GM21825 (cell line): Measurements from ENCODE around the gene OR1L6.

Experiments
- ATAC-seq: cut with Tn5 transposase; IDR thresholded peaks from one replicate; pipeline ENCODE4 v1.9.1; 2021; ENCODE audit warnings: mild to moderate bottlenecking, moderate library complexity; ENCODE audit not compliant: unreplicated experiment

OR1L6 gene

GRCh38 chr9:122742003-122742402, at the start of gene OR1L6:
Gene OR1L6 (plus strand): TSS chr9:122742303. CDS start chr9:122749848, 7,545 bp downstream.
- ATAC-seq: no peak

GRCh38 chr9:122695696-122696095, 46.4 kb upstream of the OR1L6 start:
- ATAC-seq: no peak

- no peak for ATAC-seq
Measured at GRCh38 chr9:122718038-122718437, 24.1 kb upstream of the OR1L6 start.

GRCh38 chr9:122719218-122719617, 22.9 kb upstream of the OR1L6 start:
- ATAC-seq: no peak

- ATAC-seq: no peak
Measured at GRCh38 chr9:122723690-122724089, 18.4 kb upstream of the OR1L6 start, which contains the start of gene OR1L4. Gene OR1L4 (plus strand): TSS chr9:122723990. CDS start chr9:122723990, 0 bp downstream.

DNA sequence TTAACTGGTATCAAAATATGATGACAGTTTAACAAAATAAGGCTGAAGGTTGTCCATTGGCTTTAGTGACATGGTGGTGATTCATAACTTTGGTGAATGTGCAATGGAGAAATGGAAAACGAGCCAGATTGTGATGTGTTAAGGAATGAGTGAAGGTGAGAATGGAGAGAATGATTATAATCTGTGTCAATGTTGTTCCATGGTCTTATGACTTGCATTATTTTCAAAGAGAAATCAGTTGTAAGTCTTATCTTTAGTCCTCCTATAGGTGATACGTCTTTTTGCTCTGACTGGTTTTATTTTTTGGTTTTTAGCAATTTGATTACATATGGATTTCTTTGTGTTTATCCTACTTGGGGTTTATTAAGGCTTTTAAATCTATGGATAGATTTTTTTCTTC, 12.7 kb downstream of the OR1L6 start:
- ATAC-seq: no peak

- ATAC-seq: no peak
Measured at GRCh38 chr9:122767817-122768216, 25.7 kb downstream of the OR1L6 start.

DNA sequence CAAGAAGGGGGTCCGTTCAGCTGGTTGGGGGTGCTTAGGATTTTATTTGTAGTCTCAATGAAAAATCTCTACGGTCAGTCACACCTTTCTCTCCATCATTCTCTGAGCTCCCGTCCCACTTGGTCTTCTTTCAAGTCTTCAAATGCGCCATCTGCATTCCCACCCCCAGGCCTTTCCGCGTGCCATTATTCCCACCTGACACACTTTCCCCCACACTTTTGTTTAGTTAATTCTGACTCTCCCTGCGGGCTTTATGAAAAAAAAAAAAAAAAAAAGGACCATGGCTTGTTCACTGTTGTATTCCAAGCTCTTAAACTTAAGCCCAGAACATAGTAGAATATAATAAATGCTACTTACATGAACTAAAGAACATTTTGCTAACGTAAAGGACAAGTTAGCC, 34.9 kb downstream of the OR1L6 start:
- ATAC-seq: no peak

DNA sequence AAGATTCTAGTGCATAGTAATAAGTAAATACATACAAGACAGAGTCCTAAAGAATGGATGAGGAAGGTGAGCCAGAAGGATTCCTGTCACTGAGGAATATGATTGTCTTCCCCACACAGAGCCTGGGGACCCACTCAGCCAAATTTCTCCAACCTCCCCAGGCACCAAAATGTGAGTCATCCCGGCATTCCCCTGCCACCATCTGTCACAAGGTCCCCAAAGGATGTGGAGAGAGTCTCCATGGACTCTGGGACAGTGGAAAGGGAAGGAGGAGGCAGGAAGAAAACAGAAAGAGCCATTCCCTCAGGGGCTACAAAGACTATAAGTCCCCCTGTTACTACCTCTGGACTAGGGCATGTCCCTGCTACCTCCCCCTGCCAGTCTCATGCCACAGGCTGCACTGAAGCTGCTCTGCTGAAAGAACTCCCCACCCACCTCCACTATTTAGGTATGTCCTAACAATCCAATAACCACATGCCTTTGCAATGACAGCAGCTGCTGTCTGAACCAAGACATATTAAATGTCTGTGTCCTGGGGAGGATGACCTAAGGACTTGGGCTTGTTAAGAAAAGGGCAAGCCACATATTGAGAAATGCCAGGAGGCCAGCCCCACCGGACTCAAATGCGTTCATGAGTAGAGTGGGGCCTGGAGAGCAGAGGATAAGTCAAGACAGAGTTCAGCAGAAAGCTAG, 36.0 kb downstream of the OR1L6 start:
- ATAC-seq: no peak

GRCh38 chr9:122779181-122779580, 37.1 kb downstream of the OR1L6 start:
- no peak for ATAC-seq

- no peak for ATAC-seq
Measured at GRCh38 chr9:122780026-122780425, 37.9 kb downstream of the OR1L6 start.

- ATAC-seq: no peak
Measured at GRCh38 chr9:122781671-122782070, 39.6 kb downstream of the OR1L6 start.

DNA sequence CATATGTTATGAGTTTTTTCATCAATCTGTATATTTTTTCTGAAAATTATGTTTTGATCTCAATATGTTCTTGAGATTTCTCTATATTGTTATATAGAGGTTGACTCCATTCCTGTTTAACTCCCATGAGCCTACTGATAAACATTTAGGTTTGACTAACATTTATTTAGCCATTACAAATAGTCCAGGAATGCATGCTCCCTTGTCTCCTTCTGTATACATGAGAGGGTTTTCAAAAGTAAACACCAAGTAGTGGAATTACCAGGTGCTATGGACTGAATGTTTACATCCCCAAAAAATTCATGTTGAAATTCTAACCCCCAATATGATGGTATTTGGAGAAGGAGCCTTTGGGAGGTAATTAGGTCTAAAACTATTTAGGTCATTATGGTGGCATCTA, 43.2 kb downstream of the OR1L6 start:
- no peak for ATAC-seq

- no peak for ATAC-seq
Measured at GRCh38 chr9:122786338-122786737, 44.2 kb downstream of the OR1L6 start.

DNA sequence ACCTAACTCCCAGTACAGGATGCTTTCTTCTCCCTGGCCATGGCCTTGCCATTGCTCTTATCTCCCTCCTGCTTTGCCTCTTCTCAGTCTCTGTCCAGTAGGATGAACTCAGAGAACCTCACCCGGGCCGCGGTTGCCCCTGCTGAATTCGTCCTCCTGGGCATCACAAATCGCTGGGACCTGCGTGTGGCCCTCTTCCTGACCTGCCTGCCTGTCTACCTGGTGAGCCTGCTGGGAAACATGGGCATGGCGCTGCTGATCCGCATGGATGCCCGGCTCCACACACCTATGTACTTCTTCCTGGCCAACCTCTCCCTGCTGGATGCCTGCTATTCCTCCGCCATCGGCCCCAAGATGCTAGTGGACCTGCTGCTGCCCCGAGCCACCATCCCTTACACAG, 46.7 kb downstream of the OR1L6 start, which contains the start of gene OR5C1:
Gene OR5C1 (plus strand): TSS at position 103 of the 400 bp plus-strand sequence. CDS start 0 bp downstream, at position 103.
- no peak for ATAC-seq

DNA sequence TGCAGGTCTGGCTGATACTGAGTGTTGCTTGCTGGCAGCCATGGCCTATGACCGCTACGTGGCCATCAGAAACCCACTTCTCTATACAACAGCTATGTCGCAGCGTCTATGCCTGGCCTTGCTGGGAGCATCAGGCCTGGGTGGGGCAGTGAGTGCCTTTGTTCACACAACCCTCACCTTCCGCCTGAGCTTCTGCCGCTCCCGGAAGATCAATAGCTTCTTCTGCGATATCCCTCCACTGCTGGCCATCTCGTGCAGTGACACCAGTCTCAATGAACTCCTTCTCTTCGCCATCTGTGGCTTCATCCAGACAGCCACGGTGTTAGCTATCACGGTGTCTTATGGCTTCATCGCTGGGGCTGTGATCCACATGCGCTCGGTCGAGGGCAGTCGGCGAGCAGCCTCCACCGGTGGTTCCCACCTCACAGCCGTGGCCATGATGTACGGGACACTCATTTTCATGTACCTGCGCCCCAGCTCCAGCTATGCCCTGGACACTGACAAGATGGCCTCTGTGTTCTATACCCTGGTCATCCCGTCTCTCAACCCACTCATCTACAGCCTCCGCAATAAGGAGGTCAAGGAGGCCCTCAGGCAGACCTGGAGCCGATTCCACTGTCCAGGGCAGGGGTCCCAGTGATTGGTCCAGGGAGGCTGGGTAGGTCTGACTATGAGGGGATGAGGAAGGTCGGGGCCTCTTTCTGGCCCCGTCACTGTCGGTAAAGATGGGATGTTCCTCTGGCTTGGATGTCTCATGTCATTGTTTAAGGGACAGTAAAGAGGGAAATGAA, 47.3 kb downstream of the OR1L6 start:
- no peak for ATAC-seq

DNA sequence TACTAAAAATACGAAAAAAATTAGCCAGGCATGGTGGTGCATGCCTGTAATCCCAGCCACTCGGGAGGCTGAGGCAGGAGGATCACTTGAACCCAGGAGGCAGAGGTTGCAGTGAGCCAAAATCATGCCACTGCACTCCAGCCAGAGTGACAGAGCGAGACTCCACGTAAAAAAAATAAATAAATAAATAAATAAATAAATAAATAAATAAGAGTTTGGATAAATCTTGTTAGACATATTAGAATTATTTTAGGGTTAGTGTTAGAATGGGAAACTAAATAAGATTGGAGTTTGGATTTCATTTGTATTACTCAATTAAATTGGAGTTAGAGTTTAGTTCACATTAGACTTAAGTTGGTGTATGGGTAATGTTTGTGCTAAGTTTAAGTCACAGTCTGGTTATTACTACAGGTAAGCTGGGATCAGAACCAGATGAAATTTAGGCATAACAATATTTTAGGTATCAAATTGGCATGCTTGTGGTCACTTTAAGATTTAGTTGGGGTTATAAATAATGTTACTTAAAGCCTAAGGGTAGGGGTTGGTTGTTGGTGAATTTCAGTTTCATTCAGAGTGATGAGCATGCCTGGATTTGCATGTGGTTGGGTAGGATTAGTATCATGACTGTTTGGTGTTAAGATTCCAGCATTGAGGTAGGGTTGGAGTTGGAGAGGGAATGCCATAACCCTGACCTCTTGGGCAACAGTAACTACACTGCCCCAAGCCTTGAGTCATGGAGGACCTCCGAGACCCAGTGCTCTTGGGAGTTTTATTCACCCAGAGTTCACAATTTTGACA, 50.0 kb downstream of the OR1L6 start:
- ATAC-seq: no peak

- ATAC-seq: no peak
Measured at GRCh38 chr9:122797316-122798063, 55.4 kb downstream of the OR1L6 start.
